GM19372 (cell line): ENCODE results near the gene LPAR6.
"Not testable (repeated sequence)": the region's sequence is repeated elsewhere in the genome, so short reads cannot be mapped to it uniquely, and the experiment has no call there.

ENCODE experiments used
- ATAC-seq: cut with Tn5 transposase; IDR thresholded peaks from one replicate; pipeline ENCODE4 v1.9.1; 2021; ENCODE audit warnings: mild to moderate bottlenecking, low read depth, moderate library complexity; ENCODE audit not compliant: unreplicated experiment

The LPAR6 gene, protein sequence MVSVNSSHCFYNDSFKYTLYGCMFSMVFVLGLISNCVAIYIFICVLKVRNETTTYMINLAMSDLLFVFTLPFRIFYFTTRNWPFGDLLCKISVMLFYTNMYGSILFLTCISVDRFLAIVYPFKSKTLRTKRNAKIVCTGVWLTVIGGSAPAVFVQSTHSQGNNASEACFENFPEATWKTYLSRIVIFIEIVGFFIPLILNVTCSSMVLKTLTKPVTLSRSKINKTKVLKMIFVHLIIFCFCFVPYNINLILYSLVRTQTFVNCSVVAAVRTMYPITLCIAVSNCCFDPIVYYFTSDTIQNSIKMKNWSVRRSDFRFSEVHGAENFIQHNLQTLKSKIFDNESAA

DNA sequence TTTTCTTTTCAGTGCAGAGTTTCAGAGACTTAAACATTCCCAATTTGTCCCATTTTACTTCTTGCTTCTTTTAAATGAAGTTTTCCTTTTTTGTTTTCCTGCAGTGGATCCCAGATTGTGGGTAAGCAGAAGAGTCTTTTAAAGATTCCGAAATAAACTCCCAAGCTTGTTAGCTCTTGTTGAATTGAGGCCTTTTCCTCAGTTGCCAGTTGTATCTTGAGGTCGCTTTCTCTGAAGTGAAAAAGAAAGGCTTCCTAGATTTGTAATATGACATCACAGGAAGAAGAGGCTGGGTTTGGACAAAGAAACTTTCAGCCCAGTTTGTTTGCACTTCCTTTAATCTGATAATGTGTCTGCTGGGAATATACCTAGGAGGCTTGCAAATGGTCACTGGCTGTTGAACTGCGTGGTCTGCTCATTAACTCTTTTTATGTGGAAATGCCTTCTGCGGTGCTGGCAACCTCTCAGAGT lies at the start of gene LPAR6:
LPAR6 (minus strand) TSS at position 233 of the 471 bp plus-strand sequence. CDS start 690 bp downstream, outside the sequence.
- ATAC-seq, result no peak

DNA sequence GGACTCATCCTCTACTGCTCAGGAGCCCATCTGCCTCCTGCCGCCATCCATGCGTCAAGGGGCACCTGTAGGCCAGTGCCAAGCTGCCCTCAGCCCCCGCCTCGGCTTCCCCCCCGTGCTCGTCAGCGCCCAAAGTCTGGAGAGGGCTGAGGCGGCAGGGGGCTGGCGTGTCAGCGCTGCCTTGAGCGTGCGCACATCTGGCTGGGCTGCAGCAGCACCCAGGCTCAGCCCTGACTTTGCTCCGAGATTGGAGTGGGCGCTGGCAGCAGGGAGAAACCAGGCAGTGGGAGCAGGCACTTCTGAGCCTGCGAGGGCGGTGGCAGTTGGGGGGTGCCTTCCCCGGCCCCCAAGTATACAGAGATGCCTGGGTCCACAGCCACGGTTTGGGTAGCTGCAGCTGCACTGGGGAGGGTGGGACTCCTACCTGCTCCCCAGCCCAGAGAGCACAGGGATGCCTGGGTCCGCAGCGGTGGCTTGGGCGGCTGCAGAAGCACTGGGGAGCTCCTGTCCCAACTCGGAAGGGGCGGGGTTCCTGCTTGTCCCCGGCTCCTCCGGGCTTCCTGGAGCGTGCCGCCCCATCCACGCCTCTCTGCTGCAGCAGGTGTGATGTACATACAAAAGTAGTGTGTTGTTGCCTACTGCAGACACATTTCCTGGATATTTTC lies 44.8 kb upstream of the LPAR6 start:
- no peak for ATAC-seq

DNA sequence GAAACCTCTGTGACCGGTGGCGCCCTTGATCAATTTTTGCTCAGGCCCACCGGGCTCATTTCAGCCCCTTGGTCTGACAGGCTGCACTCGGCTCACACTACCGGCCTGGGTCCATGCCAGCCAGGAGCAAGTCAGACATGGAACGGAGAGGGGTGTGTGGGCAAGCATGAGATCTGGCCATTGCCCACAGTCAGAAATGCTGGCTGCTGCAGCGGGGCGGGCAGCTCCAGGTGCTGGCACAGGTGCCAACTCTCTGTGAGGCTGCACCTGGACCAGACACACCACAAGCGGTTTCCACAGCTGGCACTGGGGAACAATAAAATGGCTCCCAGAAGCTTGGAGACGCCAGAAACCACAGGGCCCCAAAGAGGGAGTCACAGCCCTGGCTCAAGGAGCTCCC lies 43.6 kb upstream of the LPAR6 start:
- ATAC-seq, result no peak

DNA sequence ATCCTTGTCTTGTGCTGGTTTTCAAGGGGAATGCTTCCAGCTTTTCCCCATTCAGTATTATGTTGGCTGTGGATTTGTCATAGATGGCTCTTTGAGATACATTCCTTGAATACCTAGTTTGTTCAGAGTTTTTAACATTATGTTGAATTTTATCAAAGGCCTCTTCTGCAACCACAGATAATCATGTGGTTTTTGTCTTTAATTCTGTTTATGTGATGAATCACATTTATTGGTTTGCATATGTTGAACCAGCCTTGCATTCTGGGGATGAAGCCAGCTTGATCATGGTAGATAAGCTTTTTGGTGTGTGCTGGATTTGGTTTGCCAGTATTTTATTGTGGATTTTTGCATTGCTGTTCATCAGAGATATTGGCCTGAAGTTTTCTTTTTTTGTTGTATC lies 38.3 kb upstream of the LPAR6 start:
- ATAC-seq, result not testable (repeated sequence)

DNA sequence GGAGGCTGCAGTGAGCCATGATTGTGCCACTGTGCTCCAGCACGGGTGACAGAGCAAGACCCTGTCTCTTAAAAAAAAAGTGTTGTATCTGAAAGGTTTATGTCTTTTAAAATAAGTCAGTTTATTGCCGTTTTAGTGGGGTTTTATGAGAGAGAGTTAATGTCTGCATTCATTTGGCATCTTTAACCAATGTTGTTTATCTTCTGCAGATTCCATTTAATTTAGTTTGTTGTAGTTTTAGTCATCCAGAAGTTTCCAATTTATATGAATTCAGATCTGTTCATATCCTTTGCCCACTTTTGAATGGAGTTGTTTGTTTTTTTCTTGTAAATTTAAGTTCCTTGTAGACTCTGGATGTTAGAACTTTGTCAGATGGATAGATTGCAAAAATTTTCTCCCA lies 36.7 kb upstream of the LPAR6 start:
- ATAC-seq, result no peak

DNA sequence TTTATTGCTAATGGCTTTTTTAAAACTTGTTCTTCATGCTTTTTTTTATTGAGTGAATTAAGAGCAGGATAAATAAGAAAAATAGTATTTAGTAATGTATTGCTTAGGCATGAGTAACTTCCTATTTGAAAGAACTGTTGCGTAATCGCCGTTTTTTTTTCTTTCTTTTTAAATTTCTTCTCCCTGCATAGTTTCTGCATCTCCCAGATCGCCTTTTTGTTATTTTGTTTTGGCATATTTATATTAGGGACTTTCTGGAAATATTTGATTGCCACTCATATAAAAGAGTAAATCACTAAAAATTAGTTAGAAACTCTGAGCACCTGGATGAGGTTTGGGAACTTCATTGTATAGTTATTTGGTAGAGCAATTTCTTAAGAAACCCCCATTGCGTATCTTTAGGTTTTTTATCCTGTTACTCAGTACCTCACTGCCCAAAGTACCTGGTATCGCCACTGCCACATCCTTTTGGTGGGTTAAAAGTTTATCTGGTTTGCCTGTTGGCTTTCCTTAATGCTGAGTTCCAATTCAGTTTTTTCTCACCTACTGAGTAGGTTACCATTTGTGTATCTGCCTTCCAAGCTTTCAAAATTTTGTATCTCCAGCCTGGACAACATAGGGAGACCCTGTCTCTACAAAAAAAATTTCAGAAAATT lies 36.2 kb upstream of the LPAR6 start:
- ATAC-seq, result no peak

DNA sequence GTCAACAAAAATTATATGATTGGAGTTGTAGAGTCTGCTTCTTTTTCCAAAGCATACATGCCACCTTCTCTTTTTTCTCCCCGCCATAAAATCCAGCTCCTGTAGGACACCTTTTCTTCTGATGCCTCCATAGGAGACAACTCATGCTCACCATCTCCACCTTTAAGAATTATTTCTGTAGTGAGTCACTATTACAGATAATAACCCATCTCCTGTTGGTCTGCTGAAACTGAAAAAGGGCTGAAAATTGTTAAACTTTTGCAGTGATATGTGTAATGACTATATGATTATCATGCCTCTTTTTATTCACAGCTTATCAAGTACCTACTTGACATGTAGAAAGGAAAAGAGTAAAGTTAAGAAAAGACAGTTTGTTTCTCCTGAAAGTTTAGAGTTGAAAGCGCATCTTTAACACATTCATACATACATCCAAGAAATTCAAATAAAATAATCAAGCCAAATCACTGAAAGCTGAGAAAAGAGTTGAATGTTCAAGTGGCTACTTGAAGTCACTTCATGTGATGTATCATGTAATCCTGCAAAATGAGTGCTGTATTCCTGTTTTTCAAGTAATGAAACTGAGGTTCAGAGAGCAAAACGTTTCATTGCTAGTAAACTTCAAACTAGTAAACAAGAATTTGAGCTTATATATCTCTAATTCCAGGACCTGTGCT lies 35.5 kb upstream of the LPAR6 start:
- no peak for ATAC-seq

DNA sequence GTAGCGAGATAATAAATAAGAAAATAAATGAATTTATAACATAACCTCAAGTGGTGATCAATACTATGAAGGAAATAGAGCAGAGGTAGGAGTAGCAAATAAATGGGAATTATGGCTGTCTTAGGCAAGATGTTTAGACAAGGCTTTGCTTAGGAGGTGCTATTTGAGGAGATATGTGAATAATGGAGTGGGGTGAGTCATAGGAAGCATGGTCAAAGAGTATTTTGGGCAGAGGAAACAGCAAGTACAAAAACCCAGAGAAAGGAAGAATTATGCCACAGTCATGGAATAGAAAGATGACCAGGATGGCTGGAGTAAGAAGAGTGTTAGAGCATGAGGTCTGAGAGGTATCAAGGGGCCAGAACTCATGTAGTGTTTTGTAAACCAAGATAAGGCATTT lies 33.6 kb upstream of the LPAR6 start:
- no peak for ATAC-seq

DNA sequence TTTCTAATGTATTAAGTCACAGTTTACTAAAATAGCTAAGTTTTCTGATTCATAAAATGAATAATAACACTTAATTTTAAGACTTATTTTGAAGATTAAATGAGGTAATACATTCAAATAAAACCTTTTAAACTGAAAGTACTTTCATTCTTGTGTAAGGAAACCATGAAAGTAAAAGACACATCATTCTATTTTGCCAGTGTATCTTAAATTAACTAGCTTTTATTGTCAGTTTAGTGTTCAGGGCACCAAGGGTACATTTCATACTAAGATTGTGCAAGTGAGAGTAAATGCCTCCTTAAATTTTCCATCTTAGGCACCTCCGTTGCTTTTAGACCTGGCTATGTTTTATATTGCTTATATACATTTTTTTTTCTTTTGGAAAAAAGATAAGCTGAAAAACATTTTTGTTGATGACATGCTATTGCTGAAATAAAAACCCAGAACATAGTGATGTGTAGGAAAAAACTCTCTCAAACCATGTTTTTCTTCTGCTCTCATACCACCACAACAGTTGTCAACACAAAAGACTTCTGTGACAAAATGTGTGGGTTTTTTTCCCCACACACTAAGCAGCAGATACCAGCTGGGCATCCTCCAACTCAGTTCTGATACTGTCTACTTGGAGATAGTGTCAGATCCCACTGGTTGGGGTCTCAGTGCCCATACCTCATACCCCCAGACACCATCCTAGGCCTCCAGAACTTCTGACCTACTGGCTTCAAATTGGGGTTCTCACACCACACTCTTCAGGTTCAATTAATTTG lies 30.7 kb upstream of the LPAR6 start:
- ATAC-seq, result no peak

DNA sequence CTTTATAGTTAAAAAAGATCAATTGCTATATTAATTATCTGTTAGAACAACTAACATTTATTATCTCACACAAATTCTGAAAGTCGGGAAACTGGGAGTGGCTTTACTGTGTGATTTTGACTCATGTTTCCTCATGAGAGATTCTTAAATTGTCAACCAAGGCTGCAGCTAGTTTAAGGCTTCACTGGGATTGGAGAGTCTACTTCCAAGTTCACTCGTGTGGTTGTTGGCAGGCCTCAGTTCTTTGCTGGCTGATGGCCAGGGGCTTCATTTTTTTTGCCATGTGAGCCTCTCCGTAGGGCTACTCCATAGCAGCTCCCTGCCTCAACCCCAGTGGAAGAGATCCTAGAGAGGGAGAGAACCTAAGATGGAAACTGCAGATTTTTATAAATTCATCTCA lies 24.5 kb upstream of the LPAR6 start:
- no peak for ATAC-seq

DNA sequence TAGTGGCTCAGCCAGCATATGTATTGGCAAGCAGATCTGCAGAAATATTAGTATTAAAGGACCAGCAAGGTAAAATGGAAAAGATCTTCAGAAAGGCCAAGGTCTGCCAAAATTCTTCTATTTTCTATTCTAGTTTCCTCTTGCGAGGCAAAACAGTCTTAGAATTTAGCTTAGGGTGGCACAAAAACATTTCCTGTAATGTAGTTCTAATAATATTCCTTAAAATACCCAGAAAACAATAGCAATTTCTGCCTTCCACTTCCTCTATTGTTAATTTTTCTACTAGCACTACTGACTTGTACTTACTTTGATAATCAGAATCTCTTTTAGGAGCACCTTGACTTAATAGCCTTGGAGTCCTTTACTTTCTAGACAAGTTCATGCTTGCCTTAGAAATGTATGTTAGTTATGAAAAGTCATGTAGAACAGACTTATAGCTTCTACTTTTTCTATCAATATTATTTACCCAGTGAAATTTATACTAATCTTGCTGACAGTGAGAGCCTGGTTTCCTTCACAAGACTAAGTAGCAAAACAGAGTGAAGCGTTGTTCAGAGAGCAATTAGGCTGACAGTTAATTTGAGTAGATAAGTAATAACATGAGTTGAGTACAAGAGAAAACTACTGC lies 23.9 kb upstream of the LPAR6 start:
- ATAC-seq, result no peak

DNA sequence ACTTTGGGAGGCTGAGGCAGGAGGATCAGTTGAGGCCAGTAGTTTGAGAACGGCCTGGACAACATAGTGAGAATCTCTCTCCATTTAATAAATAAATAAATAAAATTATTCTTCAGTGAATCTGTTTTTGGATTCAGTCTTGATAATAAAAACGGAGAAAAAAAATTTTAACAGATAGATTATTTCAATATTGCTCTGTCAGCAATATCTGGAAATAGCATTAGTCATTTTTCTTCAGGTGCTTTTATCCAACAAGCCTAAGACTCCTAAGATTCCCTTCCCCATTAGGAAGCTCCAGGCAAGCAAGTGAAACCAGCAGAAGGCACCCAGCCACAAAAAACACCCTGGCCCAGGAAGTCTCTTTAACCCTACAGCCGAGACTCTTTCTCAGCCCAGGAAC lies 21.3 kb upstream of the LPAR6 start:
- ATAC-seq, result no peak

DNA sequence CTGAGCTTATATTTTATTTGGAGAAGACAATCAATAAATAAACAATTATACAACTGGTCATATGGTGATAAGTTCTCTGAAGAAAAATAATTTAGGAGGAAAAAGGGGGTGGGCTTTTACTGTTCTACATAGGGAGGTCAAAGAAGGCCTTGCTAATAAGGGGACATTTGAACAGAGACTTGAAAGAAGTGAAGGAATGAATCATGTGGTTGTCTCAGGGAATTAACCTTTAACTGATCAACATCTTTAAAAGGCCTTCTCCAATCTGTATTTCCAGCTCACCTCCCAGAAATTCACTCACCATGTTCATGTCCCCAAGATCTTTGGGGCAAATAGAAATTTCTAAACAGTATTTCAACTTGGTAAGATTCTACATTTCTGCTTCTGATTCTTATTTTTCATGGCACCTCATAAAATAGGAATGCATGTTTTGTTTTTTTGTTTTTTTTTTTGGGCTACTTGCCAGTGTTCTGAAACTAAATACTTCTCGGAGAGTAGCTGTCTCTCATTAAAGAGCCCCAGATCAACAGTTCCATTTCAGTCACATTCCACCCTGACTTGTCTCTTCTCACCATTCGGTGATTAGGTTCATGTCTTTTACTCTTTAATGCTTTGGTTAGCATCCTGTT lies 19.2 kb upstream of the LPAR6 start:
- no peak for ATAC-seq

DNA sequence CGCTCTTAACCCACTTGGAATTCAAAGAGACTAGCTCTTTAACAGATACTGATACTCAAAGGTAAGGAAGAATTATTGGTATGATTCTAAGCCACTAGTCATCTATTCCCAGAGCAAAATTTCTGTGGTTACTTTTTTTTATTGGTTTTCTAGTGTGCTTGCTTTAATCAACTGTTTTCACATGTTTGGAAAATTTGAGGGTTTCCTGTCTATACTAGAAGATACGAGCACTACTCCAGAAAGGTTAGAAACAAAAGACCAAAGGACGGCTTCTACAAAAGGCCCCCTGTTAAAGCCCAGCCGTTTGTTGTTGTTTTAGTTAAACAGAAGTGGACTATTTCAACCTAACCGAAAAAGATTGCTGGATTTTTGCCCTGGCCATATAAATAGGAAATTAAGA lies 18.5 kb upstream of the LPAR6 start:
- ATAC-seq, result no peak

DNA sequence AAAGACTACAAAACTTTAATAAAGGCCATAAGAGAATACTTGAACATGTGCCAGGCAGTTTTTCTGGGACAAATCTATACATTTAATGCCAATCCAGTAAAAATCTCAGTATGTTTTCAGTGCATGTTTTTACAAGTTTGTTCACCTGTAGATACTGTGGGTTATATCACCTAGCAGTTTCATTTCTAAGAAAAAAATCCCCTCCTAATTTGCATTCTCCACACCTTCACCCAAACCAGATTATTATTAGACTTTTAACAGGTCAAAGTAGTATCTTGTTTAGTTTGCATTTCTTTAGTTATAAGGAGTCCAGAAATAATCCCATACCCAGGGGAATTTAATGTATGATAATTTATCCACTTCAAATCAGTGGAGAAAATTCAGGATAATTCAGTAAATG lies 17.0 kb upstream of the LPAR6 start:
- ATAC-seq, result peak; percentile 57

DNA sequence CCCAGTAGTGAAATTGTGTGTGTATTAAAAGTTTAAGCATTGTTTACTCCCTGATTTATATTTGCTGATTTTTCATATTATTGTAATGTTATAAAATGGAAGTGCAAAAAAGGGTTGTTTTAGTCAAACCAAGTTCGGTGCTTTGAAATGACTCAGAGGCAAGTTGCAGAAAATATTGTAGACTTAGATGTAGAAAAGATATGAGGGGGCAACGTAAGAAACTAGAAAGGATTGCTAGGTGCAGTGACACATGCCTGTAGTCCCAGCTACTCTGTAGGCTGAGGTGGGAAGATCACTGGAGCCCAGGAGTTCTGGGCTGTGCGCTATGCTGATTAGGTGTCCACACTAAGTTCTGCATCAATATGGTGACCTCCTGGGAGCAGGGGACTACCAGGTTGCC lies 16.1 kb upstream of the LPAR6 start:
- no peak for ATAC-seq

DNA sequence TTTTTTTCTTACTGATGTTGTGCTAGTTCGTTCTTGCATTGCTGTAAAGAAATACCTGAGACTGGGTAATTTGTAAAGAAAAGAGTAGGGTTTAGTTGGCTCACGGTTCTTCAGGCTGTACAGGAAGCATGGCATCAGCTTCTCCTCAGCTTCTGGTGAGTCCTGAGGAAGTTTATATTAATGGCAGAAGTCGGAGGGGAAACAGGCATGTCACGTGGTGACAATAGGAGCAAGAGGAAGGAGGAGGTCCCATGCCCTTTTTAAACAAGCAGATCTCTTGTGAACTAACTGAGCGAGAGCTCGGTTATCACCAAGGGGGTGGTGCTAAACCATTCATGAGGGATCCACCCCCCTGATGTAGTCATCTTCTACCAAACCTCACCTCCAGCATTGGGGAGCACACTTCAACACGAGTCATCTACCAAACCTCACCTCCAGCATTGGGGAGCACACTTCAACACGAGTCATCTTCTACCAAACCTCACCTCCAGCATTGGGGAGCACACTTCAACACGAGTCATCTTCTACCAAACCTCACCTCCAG lies 13.9 kb upstream of the LPAR6 start:
- not testable (repeated sequence) for ATAC-seq

DNA sequence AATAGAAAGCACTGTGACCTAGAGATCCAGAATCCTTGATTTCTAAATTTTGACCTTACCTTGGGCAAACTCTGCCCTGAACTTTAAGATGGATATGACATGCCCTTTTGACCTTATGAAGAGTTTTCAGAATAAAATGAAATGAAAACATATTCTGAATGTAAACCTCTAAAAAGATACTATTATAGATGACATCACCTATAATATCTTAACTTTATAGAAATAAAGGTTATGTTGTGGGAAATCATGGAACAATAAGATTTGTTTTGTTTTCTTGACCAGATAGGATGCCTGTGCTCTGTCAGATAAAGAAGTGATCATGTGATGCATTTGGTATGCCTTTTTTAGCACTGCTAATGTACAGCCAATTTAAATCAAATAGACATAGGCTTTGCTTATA lies 13.1 kb upstream of the LPAR6 start:
- ATAC-seq, result no peak

DNA sequence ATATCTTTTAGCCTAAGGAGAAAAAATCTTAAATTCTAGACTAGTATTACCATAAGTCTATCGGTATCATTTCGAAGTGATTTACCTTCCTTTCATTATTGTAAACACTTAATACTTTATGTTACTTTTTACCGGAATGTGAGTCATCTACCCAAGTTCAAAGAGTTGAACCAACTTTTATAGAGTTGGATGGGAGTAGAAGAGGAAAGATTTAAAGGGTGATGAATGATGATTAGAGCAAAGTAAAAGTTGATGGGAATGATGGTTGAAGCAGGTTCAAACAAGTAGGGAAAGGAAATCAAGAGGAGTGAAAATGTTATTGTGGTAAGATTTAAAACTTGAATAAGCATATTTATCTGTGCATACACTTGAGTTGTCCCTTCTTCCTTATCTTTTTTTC lies 11.3 kb upstream of the LPAR6 start:
- ATAC-seq, result no peak
